ENCODE results near the gene IGFBP1.

The IGFBP1 gene

DNA sequence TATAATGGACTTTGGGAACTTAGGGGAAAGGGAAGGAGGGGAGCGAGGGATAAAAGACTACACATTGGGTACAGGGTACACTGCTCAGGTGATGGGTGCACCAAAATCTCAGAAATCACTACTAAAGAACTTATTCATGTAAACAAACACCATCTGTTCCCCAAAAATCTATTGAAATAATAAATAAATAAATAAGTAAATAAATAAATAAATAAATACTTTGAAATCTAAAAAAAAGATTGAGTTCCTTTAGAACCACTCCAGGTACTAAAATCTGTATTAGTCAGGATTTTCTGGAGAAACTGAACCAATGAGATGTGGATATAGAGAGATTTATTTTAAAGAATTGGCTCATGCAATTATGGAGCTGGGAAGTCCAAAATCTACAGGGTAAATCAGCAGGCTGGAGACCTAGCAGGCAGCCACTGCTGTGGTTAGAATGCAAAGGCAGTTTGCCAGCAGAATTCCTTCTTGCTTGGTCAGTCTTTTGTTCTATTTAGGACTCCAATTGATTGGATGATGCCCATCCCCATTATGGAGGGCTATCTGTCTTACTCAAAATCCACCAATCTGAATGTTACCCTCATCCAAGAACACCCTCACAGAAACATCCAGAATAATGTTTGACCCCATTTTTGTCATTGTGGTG, 8.9 kb downstream of the IGFBP1 start:
- intact Hi-C loops (cut with DNase I) = no loop called here
- DNase-seq = no peak

DNA sequence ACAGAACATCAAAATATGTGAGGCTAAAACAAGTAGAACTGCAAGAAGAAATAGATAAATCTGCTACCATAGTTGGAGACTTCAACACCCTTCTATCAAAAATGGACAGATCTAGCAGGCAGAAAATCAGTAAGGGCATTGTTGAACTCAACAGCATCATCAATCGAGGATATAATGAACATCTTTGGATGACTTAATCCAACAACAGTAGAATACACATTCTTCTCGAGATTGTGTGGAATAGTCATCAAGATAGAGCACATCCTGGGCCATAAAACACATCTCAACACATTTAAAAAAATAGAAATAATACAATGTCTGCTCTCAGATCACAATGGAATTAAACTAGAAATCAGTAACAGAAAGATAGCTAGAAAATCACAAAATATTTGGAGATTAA, 9.9 kb downstream of the IGFBP1 start:
- intact Hi-C loops (cut with DNase I) = no loop called here
- no peak for DNase-seq

DNA sequence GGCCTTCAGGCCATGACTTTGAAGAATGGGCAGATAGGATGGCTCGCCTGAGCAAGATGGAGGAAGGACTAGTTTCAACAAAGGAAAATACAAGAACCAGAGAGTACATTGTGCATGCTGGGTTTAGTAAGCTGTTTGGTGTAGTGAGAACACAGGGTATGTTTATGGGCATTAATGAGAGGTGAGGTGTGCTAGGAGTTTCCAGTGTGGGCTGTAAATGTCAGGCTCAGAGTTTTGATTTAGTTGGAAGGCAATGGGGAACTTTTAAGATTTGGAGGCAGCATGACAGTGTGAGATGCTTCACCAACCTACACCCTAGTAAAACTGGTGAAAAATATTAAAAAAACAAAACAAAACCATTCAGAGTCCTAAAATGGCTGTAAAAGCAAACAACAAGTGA, 13.3 kb downstream of the IGFBP1 start:
- no peak for DNase-seq

DNA sequence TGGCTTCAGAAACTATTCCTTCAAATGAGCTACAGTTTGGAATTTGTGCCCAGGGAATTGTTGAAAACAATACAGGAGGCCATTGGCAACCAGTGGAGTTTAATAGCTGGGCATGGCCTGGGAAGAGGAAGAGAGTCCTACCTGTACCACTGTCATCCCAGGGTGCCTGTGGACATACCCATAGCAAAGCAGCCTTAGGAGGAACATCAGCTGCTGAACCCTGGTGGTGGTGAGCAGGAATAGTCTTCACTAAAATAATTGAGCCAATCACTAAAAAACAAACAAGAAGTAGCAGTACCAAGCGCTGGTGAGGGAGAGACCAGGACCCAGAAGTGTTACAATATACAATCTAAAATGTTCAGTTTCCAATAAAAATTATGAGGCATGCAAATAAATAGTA, 14.5 kb downstream of the IGFBP1 start:
- intact Hi-C loops (cut with DNase I) = no loop called here
- no peak for DNase-seq

More for the DNA sequence above, 13.3 kb downstream of the IGFBP1 start:
- intact Hi-C loops (cut with DNase I) = no loop called here

DNA sequence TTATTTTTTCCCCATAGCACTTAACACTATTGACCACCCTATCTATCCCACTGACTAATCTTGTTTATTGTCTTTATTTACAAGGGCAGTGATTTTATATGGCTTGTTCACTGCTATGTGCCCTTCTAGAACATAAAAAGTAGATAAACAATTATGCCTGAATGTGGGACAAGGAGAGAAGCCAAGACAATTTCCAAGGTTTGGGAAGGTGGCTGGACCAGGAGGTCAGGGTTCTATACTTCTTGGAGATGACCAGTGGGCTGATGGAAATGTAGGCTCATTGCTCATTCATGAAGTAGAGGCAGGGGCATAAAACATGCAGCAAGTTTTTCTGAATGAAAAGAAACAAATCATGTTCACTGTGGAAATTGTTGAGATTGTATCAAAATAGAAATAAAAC, 21.3 kb downstream of the IGFBP1 start:
- DNase-seq = no peak
- intact Hi-C loops (cut with DNase I) = no loop called here

DNA sequence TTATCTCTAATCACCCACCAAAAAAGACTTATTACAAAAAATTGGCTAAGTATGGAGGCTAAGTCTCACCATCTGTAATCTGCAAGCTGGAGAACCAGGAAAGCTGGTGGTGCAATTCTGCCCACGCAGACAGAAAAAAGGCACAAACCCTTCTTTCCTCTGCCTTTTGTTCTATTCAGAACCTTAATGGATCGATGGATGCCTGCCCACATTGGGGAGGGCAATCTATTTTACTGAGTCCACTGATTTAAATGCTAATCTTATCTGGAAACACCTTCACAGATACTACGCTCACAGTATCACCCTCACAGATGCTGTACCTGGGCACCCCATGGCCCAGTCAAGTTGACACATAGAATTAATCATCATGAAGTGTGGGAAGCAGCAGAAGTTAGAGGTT, 22.6 kb downstream of the IGFBP1 start:
- intact Hi-C loops (cut with DNase I) = no loop called here

DNA sequence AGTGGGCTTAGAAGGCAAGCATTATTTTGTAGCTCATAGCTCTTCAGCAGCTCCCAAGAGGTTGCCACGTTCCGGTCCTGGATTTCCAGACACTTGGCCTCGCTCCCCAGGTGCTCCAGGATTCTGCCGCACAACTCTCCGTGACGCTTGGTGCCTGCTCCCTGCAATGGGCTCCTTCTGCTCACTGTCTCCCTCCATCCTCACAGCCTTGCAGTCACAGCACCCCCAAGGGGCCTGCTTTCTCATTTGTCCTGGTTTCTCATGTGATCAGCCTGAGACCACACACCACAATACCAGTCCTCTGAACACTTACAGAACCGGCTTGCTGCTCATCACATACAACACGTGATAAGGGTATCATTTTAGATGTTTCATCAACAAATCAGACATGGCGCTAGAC, 23.0 kb downstream of the IGFBP1 start:
- intact Hi-C loops (cut with DNase I) = no loop called here
- no peak for DNase-seq

More for the DNA sequence above, 22.6 kb downstream of the IGFBP1 start:
- no peak for DNase-seq

DNA sequence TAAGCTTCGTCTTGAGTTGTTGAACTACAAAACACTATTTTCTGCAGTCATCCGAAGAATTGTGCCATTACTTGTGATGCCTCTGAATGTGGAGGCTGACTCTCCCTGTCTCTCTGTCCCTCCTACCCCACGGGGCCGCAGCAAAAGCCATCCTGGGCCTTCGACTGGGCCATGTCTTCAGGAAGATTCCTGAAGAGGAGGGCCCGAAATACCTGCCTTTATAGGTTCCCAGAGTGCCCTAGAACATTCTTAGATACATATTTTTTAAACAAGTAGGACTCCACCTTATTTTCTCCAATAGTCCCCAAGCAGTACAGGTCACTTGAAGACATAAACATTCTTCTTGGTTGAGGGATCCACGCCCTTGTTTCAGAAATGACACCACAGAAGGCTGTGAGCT, 24.7 kb downstream of the IGFBP1 start:
- intact Hi-C loops (cut with DNase I) = no loop called here
- no peak for DNase-seq

DNA sequence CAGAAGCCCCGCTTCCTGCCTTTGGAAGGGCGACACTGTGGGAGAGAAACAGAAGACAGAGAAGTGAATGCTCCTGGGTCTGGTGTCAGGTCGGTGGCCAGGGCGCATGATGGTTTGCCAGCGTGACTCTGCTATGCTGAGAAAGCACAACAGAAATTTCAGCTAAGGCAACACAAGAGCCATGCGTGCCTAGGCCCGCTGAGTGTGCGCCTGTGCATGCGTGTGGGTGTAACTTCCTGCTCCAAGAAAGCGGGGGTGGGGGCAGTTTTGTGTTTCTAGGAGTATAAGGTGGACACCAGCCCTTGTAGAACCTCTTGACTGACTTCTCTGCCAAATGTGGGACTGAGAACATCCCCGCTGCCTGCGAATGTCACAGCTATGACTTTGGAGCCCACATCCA, 26.6 kb downstream of the IGFBP1 start:
- no peak for DNase-seq

DNA sequence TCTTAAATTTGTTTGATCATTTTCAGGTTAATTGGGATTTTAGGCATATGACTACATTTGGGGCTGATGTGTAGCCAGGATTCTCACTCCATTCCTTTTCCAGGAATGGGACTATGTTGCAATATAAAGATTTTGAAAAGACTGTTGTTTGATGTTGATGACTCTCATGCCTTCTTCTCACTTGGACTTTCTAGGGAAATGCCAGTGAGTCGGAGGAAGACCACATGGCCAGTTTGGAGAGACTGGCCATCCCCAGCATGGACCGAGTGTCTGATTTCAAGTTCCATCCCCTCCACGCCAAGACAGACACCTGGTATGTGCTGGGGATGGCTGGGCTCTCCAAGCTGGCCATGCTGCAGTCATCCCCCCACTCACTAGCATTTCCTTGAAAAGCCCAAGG, 27.3 kb downstream of the IGFBP1 start:
- no peak for DNase-seq
- intact Hi-C loops (cut with DNase I) = no loop called here

More for the DNA sequence above, 26.6 kb downstream of the IGFBP1 start:
- intact Hi-C loops (cut with DNase I) = no loop called here

DNA sequence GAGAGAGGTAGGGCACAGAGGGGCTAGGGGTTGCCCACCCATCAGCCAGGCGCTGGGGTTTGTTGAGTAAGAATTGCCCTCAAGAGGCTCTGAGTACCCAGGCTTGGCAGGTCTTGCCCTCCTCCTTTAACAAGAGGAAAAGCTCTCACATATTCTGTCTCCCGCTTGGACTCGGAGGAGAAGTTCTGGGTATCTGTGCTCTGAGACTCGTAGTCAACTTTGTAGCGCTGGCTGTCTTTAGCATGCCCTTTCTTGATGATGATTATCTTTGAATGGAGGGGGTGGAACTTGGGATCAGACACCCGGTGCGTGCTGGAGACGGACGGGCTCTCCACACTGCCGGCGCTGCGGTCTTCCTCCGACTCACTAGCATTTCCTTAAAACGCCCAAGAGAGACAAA, 28.8 kb downstream of the IGFBP1 start:
- intact Hi-C loops (cut with DNase I) = loop anchor here (1.0 kb wide), 2 partner anchors 1171 to 1263 kb away; no protein-coding TSS in a partner anchor
- no peak for DNase-seq

DNA sequence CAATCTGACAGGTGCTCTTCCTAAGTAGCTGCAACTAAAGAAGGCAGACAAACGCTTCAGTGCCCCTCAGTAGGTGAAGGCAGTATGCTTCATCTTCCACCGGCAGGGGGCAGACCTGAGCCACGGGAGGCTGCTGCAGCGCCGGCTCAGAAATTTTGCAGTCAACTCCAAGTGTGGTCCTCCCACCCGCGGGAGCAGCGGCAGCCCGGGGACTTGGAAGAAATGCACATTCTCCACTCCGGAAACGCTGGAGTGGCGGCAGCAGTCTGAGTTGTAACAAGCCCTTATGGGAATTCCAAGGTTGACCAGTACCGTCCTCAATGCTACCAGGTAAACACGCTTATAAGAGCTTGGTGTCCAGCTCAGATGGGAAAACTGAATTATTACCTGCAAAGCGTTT, 29.4 kb downstream of the IGFBP1 start:
- intact Hi-C loops (cut with DNase I) = loop anchor here (1.0 kb wide), 2 partner anchors 1171 to 1263 kb away; no protein-coding TSS in a partner anchor
- peak; percentile 73 to 97 (median 88) for DNase-seq

DNA sequence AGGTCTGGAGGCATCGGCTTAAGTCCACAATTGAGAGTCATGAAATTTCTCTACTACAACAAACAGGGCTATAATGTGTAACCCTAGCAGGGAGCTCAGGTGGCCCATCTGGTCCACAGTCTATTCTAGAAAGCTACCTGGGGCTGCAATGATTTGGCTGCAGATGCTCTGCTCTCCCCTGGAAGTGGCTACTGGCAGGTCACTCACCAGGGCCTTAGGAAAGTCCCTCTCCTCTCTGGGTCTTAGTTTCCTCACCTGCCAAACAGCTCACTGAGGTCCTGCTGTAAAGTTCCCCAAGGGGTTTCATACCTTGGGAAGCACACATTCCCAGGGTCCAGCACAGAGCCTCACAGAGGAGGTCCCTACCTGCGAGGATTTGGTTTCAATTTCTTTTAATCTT, 30.3 kb downstream of the IGFBP1 start:
- intact Hi-C loops (cut with DNase I) = no loop called here
- no peak for DNase-seq

DNA sequence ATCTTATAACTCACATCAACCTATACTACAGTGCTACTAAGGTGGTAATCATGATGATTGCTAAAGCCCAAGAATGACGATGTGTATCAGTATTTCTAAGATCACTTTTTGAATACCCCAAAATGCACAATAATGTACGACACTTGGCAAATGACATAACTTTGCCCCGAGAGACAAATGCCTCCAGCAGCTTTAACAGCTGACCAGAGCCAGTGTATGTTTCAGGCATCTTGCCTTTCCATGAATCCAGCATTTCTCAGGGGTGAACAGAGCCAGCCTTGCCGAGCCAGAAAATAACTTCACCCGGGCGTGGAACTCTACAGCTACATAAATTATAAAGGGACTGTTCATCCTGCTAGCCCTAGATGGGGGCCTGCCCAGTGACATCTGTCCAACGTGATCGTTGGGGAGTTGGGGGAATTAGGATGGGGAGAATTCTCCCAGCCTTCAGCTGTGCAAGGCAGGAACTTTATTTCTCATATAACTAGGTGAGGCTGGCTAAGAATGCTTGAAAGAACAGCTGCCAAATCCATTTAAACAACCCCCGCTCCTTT, 31.0 kb downstream of the IGFBP1 start:
- DNase-seq = no peak
- intact Hi-C loops (cut with DNase I) = no loop called here

DNA sequence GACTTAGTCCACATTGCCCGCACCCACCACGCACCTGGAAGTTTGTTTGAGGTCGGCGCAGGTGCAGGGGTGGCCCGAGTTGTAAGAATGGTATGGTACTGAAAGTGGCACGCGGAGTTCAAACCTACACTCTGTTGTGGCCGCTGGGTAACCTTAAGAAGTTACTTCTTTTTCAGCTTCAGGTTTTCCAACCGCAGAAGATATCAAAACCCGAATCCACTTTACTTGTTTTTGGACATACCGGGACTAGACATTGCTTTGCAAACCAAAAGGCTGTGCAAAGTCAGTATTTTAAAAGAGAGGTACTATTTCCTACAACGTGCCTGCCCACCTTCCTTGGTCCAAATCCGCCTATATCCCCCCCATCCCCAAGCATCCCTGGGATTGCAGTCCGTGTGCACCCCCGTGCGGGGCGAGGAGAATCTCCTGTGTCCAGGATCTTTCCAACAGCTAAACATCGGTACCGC, 31.7 kb downstream of the IGFBP1 start:
- no peak for DNase-seq
- intact Hi-C loops (cut with DNase I) = no loop called here

DNA sequence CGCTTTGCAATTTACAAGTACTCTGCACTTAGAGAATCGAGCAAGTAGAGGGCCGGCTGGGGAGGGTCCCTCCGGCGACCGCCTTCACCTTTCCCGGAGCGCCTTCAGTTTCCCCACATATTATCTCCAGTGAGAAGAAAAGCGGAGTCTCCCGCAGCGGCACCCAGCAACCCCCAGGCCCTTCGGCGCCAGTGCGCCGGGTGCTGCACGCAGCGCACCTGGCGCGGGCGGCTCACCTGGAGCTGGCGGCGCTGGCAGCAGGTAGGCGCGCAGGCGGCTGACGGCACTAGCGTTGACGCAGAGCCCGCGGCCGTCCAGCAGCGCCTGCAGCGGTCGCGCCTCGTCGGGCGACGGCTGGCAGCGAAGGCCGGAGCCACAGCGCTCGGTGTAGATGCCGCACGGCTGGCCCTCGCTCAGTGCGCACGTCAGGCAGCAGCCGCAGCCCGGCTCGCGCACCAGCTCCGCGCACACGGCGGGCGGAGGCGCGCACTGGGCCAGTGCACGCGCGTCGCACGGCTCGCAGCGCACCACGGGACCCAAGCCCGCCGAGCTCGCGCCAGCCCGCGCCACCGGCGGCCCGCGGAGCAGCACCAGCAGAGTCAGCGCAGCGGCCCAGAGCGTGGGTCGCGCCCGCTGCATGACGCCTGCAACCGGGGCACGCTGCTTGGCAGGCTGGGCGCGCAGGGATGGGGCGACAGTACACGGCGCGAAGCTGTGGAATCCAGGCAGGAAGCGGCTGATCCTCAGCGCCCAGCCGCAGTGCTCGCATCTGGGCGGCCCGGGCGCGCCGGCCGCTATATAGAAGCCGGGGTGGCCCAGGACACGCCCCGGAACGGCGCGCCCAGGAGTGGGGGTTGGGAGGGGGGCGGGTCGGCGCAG, 32.5 kb downstream of the IGFBP1 start, which contains the start of gene IGFBP3:
Gene IGFBP3 (minus strand): TSS at position 771 of the 879 bp plus-strand sequence. CDS start 132 bp downstream, at position 639.
- DNase-seq = peak in 6 of 10 donors; percentile 39 to 91 (median 72)
- intact Hi-C loops (cut with DNase I) = no loop called here

DNA sequence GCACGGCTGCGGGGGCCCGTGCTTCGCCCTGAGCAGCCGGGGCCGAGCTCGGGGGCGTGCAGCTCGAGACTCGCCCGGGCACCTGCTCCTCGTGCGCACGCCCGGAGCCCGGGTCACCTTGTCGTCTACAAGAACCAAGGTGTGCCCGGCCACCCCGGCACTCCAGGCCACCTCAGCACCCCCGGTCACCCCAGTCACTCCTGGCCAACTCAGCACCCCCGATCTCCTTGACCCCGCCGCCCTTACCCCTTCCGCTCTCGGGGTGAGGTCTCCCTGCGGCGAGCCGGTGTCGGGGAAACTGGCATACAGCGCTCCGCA, 33.1 kb downstream of the IGFBP1 start:
- intact Hi-C loops (cut with DNase I) = no loop called here
- no peak for DNase-seq

DNA sequence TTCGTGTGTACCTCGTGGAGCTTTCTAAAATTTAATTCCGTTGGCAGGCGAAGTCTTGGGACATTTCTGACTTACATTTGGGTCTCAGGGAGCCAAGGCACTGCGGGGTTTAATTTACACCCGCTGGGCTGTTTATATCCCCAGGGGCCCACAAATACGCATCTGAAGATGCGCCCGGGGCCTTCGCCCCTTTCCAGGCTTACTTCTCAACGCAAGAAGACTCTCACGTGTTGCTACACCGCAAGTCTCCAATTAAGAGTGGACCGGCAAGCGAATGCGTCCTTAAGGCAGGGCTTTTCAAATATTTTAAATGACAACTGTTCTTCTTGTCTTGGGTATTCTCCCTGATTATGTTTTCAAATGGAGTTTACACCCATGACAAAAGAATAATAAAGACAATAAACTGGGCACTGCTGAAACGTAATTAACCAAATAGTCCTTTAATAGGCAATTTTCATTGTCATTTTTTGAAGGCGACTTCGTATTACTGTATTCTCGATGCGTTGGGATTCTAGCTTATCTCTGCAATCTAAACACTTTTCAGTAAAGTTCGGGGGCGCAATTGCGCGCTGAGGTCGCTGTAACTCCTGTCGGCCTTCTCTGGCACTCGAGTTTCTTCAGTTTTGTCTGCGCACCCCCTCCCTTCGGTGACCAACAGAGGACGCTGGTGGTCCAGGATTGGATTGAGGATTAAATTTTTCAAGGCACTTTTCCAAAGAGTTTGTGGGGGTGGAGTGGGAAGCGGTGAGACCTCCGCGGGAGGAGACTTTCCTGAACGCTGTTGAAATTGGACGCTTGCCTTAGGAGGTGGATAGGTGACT, 33.6 kb downstream of the IGFBP1 start:
- intact Hi-C loops (cut with DNase I) = loop anchor here (2.0 kb wide), 2 partner anchors 431 to 1333 kb away; no protein-coding TSS in a partner anchor
- DNase-seq = peak in 8 of 10 donors; percentile 36 to 92 (median 55)

DNA sequence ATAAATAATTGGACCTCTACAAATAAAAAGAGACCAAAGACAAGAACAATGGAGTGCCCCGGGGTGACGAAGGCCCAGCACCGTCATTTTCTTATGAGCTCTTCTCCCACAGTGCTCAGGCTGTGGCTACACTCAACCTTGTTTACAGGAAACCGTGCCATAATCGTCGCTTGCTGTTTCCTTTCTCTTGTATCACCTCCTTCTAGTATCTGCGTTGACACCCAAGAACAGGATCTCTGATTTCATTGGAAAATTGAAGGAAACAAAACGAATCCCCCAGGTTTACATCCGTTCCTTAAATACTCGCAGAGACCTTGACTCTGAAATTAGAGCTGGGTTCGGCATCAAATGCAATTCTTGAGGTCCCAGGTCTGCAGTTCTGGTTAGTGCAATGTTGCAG, 34.5 kb downstream of the IGFBP1 start:
- no peak for DNase-seq
- intact Hi-C loops (cut with DNase I) = loop anchor here (2.0 kb wide), 2 partner anchors 430 to 1332 kb away; no protein-coding TSS in a partner anchor

DNA sequence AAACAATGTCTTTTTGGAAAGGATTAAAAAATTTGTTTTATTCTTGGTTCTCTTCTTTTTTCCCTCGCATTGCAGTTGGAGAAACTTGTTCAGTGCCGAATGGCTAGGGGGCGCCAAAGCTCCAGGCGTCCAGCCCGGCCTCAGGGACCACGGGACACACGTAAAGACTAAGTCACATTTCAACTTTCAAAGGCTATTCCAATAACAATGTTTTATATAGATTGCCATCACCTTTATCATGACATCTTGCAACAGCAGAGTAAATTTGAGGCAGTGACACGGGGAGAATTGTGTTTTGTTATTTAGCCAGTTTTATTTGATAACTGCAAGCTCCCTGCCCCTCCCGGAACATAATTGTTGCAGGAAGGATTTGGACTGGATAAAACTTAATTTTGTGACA, 35.0 kb downstream of the IGFBP1 start:
- intact Hi-C loops (cut with DNase I) = loop anchor here (2.0 kb wide), 2 partner anchors 430 to 1332 kb away; no protein-coding TSS in a partner anchor
- peak; percentile 66 to 97 (median 82) for DNase-seq

Data from posterior cingulate gyrus (tissue), 11 donors.